ENCODE data around the gene SMIM10L1. TPM values are rescaled to one million over a fixed set of nuclear protein-coding genes. Genes with fewer than 3 reads are reported as not detected.

The SMIM10L1 gene
- total RNA-seq, 1 donor from 2014 or later: 17.8 TPM

GRCh38 chr12:11209113-11209512, 38.1 kb downstream of the SMIM10L1 start:
- Mint-ChIP-seq H3K27ac (ENCODE audit: unreplicated experiment) (no peak overlapping the region), H3K27me3 (ENCODE audit: low read depth) (no peaks in the 10 kb centered on the region), H3K4me1 (peaks cover 6% of the 10 kb centered on the region), H3K4me3 (no peak overlapping the region), H3K36me3 (ENCODE audit: low read depth) (peaks cover 4% of the 10 kb centered on the region), H3K9me3 (peaks cover 5% of the 10 kb centered on the region)
- no peak for DNase-seq (ENCODE audit: low read depth, low spot score)
- TF ChIP-seq CTCF (conservative IDR thresholded peaks at IDR 0.05): no peak

Other genes with a start within 250 kb of the SMIM10L1 start
- not detected in 2 replicates for gene PRH2, start 242.0 kb upstream of the SMIM10L1 start, total RNA-seq
- 1.7 and 2.1 TPM in 2 replicates for gene TAS2R14, start 231.9 kb upstream of the SMIM10L1 start, total RNA-seq
- 1.0 and 1.3 TPM in 2 replicates for gene TAS2R50, start 184.3 kb upstream of the SMIM10L1 start, total RNA-seq
- 1.1 TPM in 2 replicates for gene TAS2R20, start 172.9 kb upstream of the SMIM10L1 start, total RNA-seq
- 2.8 and 3.3 TPM in 2 replicates for gene TAS2R19, start 148.6 kb upstream of the SMIM10L1 start, total RNA-seq
- 2.1 and 2.5 TPM in 2 replicates for gene TAS2R31, start 139.8 kb upstream of the SMIM10L1 start, total RNA-seq
- 0.43 and 0.89 TPM in 2 replicates for gene TAS2R46, start 108.9 kb upstream of the SMIM10L1 start, total RNA-seq
- gene TAS2R43, start 78.9 kb upstream of the SMIM10L1 start, total RNA-seq: 0.30 and 0.47 TPM in 2 replicates
- 1.4 and 1.9 TPM in 2 replicates for gene TAS2R30, start 36.5 kb upstream of the SMIM10L1 start, total RNA-seq
- not detected in 2 replicates for gene TAS2R42, start 15.7 kb downstream of the SMIM10L1 start, total RNA-seq
- not detected in 2 replicates for gene PRB3, start 98.5 kb downstream of the SMIM10L1 start, total RNA-seq
- not detected in 2 replicates for gene PRB4, start 139.2 kb downstream of the SMIM10L1 start, total RNA-seq
- gene PRB2, start 224.4 kb downstream of the SMIM10L1 start, total RNA-seq: not detected in 2 replicates

All from neural crest cell (in vitro differentiated cells).